Osteocyte (in vitro differentiated cells): Measurements from ENCODE around the gene RABGAP1L. TPM values are rescaled to one million over a fixed set of nuclear protein-coding genes. Genes with fewer than 3 reads are reported as not detected.
"Not testable (repeated sequence)": the region's sequence is repeated elsewhere in the genome, so short reads cannot be mapped to it uniquely, and the experiment has no call there.

Source experiments
- DNase-seq: peaks from one replicate; pipeline ENCODE4 v3.0.0; 2021; ENCODE audit warnings: mixed read lengths; ENCODE audit not compliant: unreplicated experiment; ENCODE audit errors: extremely low spot score
- H3K27ac Mint-ChIP-seq: one replicate; pipeline ENCODE4 v1.8.0; 2021; ENCODE audit warnings: mild to moderate bottlenecking, mixed read lengths; ENCODE audit not compliant: unreplicated experiment
- H3K27me3 Mint-ChIP-seq: one replicate; pipeline ENCODE4 v1.8.0; 2021; ENCODE audit warnings: mixed read lengths; ENCODE audit not compliant: unreplicated experiment
- H3K36me3 Mint-ChIP-seq: one replicate; pipeline ENCODE4 v1.8.0; 2021; ENCODE audit warnings: mixed read lengths; ENCODE audit not compliant: unreplicated experiment
- H3K4me1 Mint-ChIP-seq: one replicate; pipeline ENCODE4 v1.8.0; 2021; ENCODE audit warnings: mixed read lengths; ENCODE audit not compliant: unreplicated experiment
- H3K4me3 Mint-ChIP-seq: one replicate; pipeline ENCODE4 v1.8.0; 2021; ENCODE audit warnings: mild to moderate bottlenecking, moderate library complexity, mixed read lengths; ENCODE audit not compliant: unreplicated experiment
- H3K9me3 Mint-ChIP-seq: one replicate; pipeline ENCODE4 v1.8.0; 2021; ENCODE audit warnings: mixed read lengths; ENCODE audit not compliant: unreplicated experiment
- total RNA-seq: library from RNA; stranded (reverse); gene quantifications from 2 replicates; pipeline ENCODE4 v1.2.1, GENCODE V29; 2021
- TF ChIP-seq, protein P1 (sequence below): fragments of 200-600 bp; sonication (generic); IDR thresholded peaks from 2 replicates; pipeline ENCODE4 v1.5.0; 2021; ENCODE audit warnings: antibody characterized with exemption, mild to moderate bottlenecking, moderate library complexity

Gene RABGAP1L
- total RNA-seq, 1 donor from 2014 or later, result 29.3 TPM

DNA sequence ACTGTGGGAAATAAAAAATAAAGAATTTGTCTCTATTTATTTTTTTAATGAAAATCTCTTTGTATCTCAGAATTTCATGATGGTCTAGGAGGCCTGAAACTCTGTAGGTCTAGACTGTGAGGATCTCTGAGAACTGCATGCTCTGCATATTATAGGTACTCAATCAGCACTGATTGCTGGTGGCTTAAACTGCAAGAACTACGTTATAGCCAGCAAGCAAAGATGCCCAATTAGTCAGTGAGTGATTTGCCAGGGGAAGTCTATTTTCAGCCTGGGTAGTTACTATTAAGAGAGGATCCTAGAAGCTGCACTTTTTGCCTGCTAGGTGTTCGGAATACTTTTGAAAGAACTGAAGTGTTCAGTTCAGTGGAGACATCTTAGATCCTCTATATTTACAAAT is 375.9 kb downstream of the RABGAP1L start:
- H3K9me3 Mint-ChIP-seq, result peaks cover 23% of the 10 kb centered on the region
- TF ChIP-seq, protein P1, sequence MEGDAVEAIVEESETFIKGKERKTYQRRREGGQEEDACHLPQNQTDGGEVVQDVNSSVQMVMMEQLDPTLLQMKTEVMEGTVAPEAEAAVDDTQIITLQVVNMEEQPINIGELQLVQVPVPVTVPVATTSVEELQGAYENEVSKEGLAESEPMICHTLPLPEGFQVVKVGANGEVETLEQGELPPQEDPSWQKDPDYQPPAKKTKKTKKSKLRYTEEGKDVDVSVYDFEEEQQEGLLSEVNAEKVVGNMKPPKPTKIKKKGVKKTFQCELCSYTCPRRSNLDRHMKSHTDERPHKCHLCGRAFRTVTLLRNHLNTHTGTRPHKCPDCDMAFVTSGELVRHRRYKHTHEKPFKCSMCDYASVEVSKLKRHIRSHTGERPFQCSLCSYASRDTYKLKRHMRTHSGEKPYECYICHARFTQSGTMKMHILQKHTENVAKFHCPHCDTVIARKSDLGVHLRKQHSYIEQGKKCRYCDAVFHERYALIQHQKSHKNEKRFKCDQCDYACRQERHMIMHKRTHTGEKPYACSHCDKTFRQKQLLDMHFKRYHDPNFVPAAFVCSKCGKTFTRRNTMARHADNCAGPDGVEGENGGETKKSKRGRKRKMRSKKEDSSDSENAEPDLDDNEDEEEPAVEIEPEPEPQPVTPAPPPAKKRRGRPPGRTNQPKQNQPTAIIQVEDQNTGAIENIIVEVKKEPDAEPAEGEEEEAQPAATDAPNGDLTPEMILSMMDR, result no peak
- H3K36me3 Mint-ChIP-seq, result peaks cover 7% of the 10 kb centered on the region
- H3K4me1 Mint-ChIP-seq, result no peaks in the 10 kb centered on the region
- H3K4me3 Mint-ChIP-seq, result no peak overlapping the region
- H3K27ac Mint-ChIP-seq, result no peak overlapping the region
- H3K27me3 Mint-ChIP-seq, result no peaks in the 10 kb centered on the region
- no peak for DNase-seq

DNA sequence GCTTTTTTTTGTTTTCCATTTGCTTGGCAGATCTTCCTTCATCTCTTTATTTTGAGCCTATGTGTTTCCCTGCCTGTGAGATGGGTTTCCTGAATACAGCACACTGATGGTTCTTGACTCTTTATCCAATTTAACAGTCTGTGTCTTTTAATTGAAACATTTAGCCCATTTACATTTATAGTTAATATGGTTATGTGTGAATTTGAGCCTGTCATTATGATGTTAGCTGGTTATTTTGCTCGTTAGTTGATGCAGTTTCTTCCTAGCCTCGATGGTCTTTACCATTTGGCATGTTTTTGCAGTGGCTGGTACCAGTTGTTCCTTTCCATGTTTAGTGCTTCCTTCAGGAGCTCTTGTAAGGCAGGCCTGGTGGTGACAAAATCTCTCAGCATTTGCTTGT is 384.1 kb downstream of the RABGAP1L start:
- not testable (repeated sequence) for H3K27me3 Mint-ChIP-seq, H3K27ac Mint-ChIP-seq, DNase-seq, H3K4me3 Mint-ChIP-seq, H3K4me1 Mint-ChIP-seq
- Mint-ChIP-seq H3K9me3 (peaks cover 19% of the 10 kb centered on the region), H3K36me3 (peaks cover 11% of the 10 kb centered on the region)

DNA sequence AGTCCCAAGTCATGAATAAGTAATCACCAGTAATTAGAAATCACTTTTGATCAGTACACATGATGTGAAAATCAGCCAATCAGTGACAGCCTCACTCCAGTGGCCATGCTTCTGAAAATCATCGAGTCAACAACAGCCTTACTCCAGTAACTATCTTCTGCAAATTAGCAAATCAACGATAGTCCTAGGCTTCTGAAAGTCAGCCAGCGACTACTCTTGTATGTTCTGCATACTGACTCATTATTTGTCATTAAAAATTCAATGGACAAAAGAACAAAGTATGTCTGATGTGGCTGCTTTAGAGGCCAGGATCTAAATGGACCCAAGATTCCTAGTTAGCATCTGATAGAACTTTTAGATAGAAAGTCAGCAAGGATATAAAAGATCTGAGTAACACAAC is 391.0 kb downstream of the RABGAP1L start:
- H3K4me1 Mint-ChIP-seq, result no peaks in the 10 kb centered on the region
- no peak overlapping the region for H3K27ac Mint-ChIP-seq
- no peak overlapping the region for H3K4me3 Mint-ChIP-seq
- no peaks in the 10 kb centered on the region for H3K27me3 Mint-ChIP-seq
- H3K36me3 Mint-ChIP-seq, result no peaks in the 10 kb centered on the region
- TF ChIP-seq, protein P1, result no peak
- DNase-seq, result no peak
- H3K9me3 Mint-ChIP-seq, result peaks cover 6% of the 10 kb centered on the region

DNA sequence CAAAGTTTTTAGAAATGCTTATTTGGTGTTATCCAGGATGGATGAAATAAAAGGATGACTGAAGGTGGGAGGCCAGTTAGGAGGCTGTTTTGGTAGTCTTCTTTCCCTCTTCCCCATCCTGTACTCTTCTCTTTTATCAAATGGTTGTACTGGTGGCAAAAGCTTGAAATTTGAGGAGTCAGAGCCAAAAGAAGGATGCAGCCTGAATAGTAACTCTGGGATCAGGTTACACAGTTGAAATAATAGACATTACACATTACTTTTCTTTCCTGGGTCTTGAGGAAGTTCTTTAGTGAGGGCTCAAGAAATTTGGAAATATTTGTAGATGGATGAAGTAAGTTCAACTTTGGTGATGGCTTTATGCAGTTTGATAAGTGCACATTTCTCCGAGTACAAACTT is 397.1 kb downstream of the RABGAP1L start:
- H3K27me3 Mint-ChIP-seq, result no peaks in the 10 kb centered on the region
- TF ChIP-seq, protein P1, result no peak
- no peak overlapping the region for H3K4me3 Mint-ChIP-seq
- no peaks in the 10 kb centered on the region for H3K36me3 Mint-ChIP-seq
- no peak overlapping the region for H3K27ac Mint-ChIP-seq
- DNase-seq, result no peak
- H3K4me1 Mint-ChIP-seq, result peaks cover 3% of the 10 kb centered on the region
- H3K9me3 Mint-ChIP-seq, result peaks cover 14% of the 10 kb centered on the region

DNA sequence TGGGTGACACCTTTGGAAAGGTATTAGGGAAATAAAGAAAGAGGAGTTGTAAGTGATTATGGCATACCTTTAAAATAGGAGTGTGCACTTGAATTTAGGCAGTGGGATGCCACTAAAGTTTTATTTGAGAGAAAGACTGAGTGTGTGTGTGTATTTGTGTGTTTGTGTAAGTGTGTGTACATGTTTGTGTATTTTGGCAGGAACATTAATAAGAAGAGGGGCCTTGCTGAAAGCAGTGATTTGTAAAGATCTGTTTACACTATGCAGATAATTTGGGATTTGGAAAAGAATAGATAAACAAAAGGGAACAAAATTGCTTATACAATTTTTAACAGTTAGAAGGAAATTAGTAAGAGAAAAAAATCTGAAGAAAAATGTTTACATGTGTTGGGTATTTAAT is 409.2 kb downstream of the RABGAP1L start:
- Mint-ChIP-seq H3K4me1 (no peaks in the 10 kb centered on the region), H3K27me3 (no peaks in the 10 kb centered on the region), H3K27ac (no peak overlapping the region), H3K4me3 (no peak overlapping the region), H3K9me3 (no peaks in the 10 kb centered on the region), H3K36me3 (no peaks in the 10 kb centered on the region)
- no peak for DNase-seq
- TF ChIP-seq, protein P1, result no peak

DNA sequence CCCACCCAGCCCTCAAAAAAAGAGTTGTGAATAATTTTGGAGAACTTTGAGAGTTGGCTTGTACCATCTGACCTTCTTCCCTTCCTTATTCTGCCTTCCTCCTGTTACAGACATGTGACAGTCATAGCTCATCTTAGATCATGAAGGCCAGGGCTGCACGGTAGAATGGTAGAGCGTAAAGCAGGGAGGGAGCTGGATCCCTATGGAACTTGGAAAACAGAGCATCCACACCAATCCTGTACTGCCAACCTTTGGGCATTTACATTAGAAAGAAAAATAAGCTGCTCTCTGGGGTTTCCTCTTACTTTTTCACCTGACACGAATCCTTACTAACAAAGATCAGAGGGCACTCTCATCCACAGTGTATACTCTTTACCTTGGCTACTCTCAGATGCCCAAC is 409.9 kb downstream of the RABGAP1L start:
- no peaks in the 10 kb centered on the region for H3K9me3 Mint-ChIP-seq

More for the DNA sequence above, 409.9 kb downstream of the RABGAP1L start:
- Mint-ChIP-seq H3K36me3 (no peaks in the 10 kb centered on the region), H3K4me1 (no peaks in the 10 kb centered on the region), H3K27me3 (no peaks in the 10 kb centered on the region), H3K4me3 (no peak overlapping the region), H3K27ac (no peak overlapping the region)
- no peak for DNase-seq
- TF ChIP-seq, protein P1, result no peak
